ENCODE measurements around the gene CUL4B.

DNA sequence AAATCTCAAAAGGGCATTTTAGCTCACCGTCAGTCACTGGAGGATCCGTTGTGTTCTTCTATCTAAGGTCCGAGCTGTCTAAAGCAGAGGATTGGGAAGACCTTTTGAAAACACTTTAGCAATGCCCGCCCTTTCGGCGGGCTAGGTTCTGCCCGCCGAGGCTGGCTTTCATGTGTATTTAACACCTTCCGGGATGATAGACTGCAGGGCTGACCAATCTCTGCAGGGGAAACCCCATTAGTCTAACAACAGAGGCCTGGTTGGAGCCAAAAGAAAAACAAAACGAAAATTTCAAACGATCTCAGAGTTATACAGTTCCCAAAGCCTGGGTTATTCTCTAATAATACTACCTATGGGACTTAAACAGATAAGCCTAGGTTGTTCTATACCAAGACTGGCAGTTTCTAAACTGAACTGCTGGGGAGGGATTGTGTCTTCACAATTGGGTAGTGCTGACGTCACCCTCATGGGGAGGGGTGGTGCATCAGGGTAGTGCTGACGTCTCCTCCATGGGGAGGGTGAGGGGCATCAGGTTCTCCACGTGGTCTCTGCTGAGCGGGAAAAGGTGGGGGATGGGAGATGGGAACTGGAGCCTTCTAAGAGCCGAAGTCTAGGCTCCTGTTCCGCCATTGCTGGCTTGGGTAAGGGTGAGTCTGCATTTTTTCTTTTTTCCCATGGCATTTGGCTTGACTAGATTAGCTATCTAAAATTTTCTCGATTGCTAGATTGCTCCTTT is 14.8 kb upstream of the CUL4B start:
- TF ChIP-seq TARDBP (IDR thresholded peaks at IDR 0.05; ENCODE audit: borderline replicate concordance) (no peak), YY1 (IDR thresholded peaks at IDR 0.05; ENCODE audit: low read depth, low read length) (no peak), SMC3 (IDR thresholded peaks at IDR 0.05; ENCODE audit: borderline replicate concordance, low read length) (no peak), CEBPB (IDR thresholded peaks at IDR 0.05; ENCODE audit: borderline replicate concordance in 1 of 2, low read depth in 2 of 2, low read length in 2 of 2) (no peak)

All from GM12878 (cell line).